Ascending aorta (tissue), 2 donors: Measurements from ENCODE around the gene CENPU. TPM values are rescaled to one million over a fixed set of nuclear protein-coding genes. Genes with fewer than 3 reads are reported as not detected.

Experiments
- DNase-seq, 2 donors: peaks; one replicate each; pipeline ENCODE4 v3.0.0-alpha.2; 2019; ENCODE audit warnings: low spot score in 2 of 2
- H3K27ac ChIP-seq, 2 donors: fragments of 200-600 bp; sonication (generic); one replicate each; pipeline ENCODE4 v1.5.1; 2016 to 2017; ENCODE audit warnings: mild to moderate bottlenecking in 1 of 2
- H3K27me3 ChIP-seq: fragments of 200-600 bp; sonication (generic); one replicate; pipeline ENCODE4 v1.5.1; 2017
- H3K36me3 ChIP-seq, 2 donors: fragments of 200-600 bp; sonication (generic); one replicate each; pipeline ENCODE4 v1.5.1; 2016
- H3K4me1 ChIP-seq, 2 donors: fragments of 200-600 bp; sonication (generic); one replicate each; pipeline ENCODE4 v1.5.1; 2016 to 2017; ENCODE audit warnings: mild to moderate bottlenecking in 1 of 2
- H3K4me3 ChIP-seq, 2 donors: fragments of 200-600 bp; sonication (generic); one replicate each; pipeline ENCODE4 v1.5.1; 2016 to 2017; ENCODE audit warnings: mild to moderate bottlenecking in 1 of 2
- H3K9me3 ChIP-seq, 2 donors: fragments of 200-600 bp; sonication (generic); one replicate each; pipeline ENCODE4 v1.5.1; 2016
- CTCF ChIP-seq, 3 experiments: fragments of 200-600 bp in 2 of 3; fragments of 450-650 bp in 1 of 3; sonication (generic) in 2 of 3; IDR thresholded peaks; one replicate each; pipeline ENCODE4 v1.5.1; 2016 to 2019; ENCODE audit warnings: antibody characterized with exemption in 3 of 3, mild to moderate bottlenecking in 1 of 3, moderate library complexity in 1 of 3
- intact Hi-C: fragments of 100-400 bp; cut with DNase I; formaldehyde crosslinking; loops from one replicate; pipeline ENCODE4 v1.15.1; 2023
- total RNA-seq: library from RNA; depleted of rRNA; stranded (reverse); fragments of >200 nt; gene quantifications from one replicate; pipeline ENCODE4 v1.1.0, GENCODE V29; 2016

The CENPU gene
- total RNA-seq, 1 donor from 2014 or later: not detected

- Histone ChIP-seq H3K4me1 (no peaks in the 10 kb centered on the region), H3K27me3 (no peaks in the 10 kb centered on the region), H3K36me3 (peaks cover 33 to 86% of the 10 kb centered on the region in 2 donors), H3K27ac (no peak overlapping the region), H3K9me3 (no peaks in the 10 kb centered on the region), H3K4me3 (no peak overlapping the region)
- no peak for TF ChIP-seq CTCF (IDR thresholded peaks at IDR 0.05)
- no peak for DNase-seq
- intact Hi-C loops: no loop called here
Measured at GRCh38 chr4:184766446-184766845, 32.5 kb upstream of the CENPU start.

GRCh38 chr4:184765473-184766340 lies 31.8 kb upstream of the CENPU start:
- Histone ChIP-seq H3K9me3 (no peaks in the 10 kb centered on the region), H3K36me3 (peaks cover 37 to 92% of the 10 kb centered on the region in 2 donors), H3K27me3 (no peaks in the 10 kb centered on the region), H3K4me3 (no peak overlapping the region), H3K27ac (no peak overlapping the region), H3K4me1 (no peaks in the 10 kb centered on the region)
- TF ChIP-seq CTCF (IDR thresholded peaks at IDR 0.05): no peak
- intact Hi-C loops: no loop called here
- DNase-seq: peak in 1 of 2 donors; percentile 47

- Histone ChIP-seq H3K27me3 (no peaks in the 10 kb centered on the region), H3K27ac (no peak overlapping the region), H3K36me3 (peaks cover 43 to 93% of the 10 kb centered on the region in 2 donors), H3K4me1 (no peaks in the 10 kb centered on the region), H3K4me3 (no peak overlapping the region), H3K9me3 (no peaks in the 10 kb centered on the region)
- no peak for DNase-seq
- TF ChIP-seq CTCF (IDR thresholded peaks at IDR 0.05): no peak
- intact Hi-C loops: no loop called here
Measured at GRCh38 chr4:184764601-184765000, 30.7 kb upstream of the CENPU start.

- DNase-seq: peak in 1 of 2 donors; percentile 33
- H3K27me3 ChIP-seq: no peaks in the 10 kb centered on the region
- H3K36me3 ChIP-seq: peaks cover 37 to 86% of the 10 kb centered on the region in 2 donors
- no peaks in the 10 kb centered on the region for H3K9me3 ChIP-seq
- intact Hi-C loops: no loop called here
- no peak overlapping the region for H3K27ac ChIP-seq
- H3K4me3 ChIP-seq: no peak overlapping the region
- H3K4me1 ChIP-seq: no peaks in the 10 kb centered on the region
- TF ChIP-seq CTCF (IDR thresholded peaks at IDR 0.05): no peak
Measured at GRCh38 chr4:184763150-184763780, 29.4 kb upstream of the CENPU start.

GRCh38 chr4:184762100-184762499 lies 28.2 kb upstream of the CENPU start:
- H3K9me3 ChIP-seq: no peaks in the 10 kb centered on the region
- H3K27ac ChIP-seq: no peak overlapping the region
- no peak overlapping the region for H3K4me3 ChIP-seq
- H3K27me3 ChIP-seq: no peaks in the 10 kb centered on the region
- intact Hi-C loops: no loop called here
- H3K36me3 ChIP-seq: peaks cover 35 to 80% of the 10 kb centered on the region in 2 donors
- TF ChIP-seq CTCF (IDR thresholded peaks at IDR 0.05): no peak
- no peaks in the 10 kb centered on the region for H3K4me1 ChIP-seq
- peak in 1 of 2 donors; percentile 19 for DNase-seq
